ENCODE results near the gene MPG.

Gene MPG

GRCh38 chr16:69181-69580 lies 8.8 kb upstream of the MPG start:
- H3K4me3 ChIP-seq (ENCODE audit: low read depth, low read length), result no peak overlapping the region
- TF ChIP-seq, protein P1, sequence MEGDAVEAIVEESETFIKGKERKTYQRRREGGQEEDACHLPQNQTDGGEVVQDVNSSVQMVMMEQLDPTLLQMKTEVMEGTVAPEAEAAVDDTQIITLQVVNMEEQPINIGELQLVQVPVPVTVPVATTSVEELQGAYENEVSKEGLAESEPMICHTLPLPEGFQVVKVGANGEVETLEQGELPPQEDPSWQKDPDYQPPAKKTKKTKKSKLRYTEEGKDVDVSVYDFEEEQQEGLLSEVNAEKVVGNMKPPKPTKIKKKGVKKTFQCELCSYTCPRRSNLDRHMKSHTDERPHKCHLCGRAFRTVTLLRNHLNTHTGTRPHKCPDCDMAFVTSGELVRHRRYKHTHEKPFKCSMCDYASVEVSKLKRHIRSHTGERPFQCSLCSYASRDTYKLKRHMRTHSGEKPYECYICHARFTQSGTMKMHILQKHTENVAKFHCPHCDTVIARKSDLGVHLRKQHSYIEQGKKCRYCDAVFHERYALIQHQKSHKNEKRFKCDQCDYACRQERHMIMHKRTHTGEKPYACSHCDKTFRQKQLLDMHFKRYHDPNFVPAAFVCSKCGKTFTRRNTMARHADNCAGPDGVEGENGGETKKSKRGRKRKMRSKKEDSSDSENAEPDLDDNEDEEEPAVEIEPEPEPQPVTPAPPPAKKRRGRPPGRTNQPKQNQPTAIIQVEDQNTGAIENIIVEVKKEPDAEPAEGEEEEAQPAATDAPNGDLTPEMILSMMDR (IDR thresholded peaks at IDR 0.05; ENCODE audit: borderline replicate concordance, insufficient read depth, low read depth, low read length), result no peak

- no peak overlapping the region for H3K4me3 ChIP-seq (ENCODE audit: low read depth, low read length)
- TF ChIP-seq, protein P1 (IDR thresholded peaks at IDR 0.05; ENCODE audit: borderline replicate concordance, insufficient read depth, low read depth, low read length), result no peak
Measured at GRCh38 chr16:71210-71539, 6.8 kb upstream of the MPG start.

DNA sequence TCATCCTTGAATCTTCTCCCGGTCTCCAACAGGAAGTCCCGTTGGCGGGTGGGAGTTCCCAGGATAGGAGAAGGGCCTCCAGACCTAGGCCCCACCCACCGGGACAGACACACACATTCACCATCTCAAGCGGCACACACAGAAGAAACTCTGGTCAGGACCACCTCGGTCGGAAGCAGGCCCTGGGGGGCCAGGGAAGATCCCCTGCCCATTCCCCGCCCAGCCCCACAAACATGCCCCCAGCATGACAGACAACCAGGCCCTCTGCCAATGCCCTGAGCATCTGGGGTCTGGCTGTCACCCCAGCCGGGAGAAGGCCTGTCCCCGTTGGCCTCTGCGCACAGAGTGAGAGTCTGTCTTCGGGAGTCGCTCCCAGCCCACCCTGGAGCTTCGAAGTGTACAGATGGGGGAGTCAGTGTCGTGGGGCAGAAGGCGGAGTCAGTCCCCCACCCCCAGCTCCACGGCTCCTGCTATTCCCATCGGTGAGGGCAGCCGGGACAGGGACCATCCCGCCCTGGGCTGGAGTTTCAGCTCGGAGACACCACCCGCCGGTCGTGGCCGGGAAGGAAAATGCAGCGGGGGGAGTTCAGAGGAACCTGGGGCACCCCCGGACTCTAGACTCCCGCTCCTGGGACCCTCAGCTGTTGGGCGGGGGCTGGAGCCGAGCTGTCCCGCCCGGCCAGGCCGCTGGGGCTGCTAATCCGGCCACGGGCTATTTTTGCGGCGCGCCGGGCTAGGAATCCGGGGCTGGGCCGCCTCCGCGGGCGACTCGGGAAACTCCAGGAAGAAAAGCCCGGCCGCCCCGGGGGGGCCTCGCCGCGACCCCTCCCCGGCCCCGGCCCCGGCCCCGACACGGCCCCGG lies 6.3 kb upstream of the MPG start:
- no peak overlapping the region for H3K4me3 ChIP-seq (ENCODE audit: low read depth, low read length)
- TF ChIP-seq, protein P1 (IDR thresholded peaks at IDR 0.05; ENCODE audit: borderline replicate concordance, insufficient read depth, low read depth, low read length), result no peak

- H3K4me3 ChIP-seq (ENCODE audit: low read depth, low read length), result no peak within 1 kb of the TSS
Measured at GRCh38 chr16:72561-73548, 5.2 kb upstream of the MPG start, which contains the start of gene RHBDF1. TSS of gene RHBDF1 (minus strand) at chr16:72631. CDS start at chr16:65015, 7,616 bp downstream.

DNA sequence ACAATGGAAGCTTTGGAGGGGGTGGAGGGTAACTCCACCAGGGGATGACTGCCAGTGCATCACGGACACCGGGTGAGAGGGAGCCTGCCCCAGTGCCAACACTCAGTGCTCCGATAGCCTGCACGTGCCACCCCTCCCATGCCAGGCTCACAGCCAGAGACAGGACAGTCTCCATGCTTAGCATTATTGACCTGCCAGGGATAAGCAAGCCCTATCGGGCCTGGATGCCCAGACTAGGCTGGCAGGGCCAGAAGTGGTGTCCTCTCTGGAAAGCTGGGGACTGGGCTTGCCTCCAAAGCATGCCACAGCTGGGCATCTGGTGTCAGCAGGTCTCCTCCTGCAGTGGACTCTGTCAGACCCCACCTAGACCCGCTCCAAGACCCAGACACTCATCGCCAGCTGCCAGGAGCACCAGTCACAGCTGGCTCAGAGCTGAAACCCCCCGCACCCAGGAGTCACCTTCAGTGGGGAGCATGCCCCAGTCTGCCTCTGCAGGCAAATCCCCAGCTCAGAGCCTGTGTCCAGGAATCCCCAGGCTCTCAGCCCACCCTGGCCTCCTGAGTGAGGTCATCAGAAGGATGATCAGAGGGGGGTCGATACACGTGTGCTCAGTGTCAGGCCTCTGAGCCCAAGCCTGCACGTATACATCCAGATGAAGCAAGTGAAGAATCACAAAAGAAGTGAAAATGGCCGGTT lies 3.8 kb upstream of the MPG start:
- TF ChIP-seq, protein P1 (IDR thresholded peaks at IDR 0.05; ENCODE audit: borderline replicate concordance, insufficient read depth, low read depth, low read length), result no peak

More at GRCh38 chr16:72561-73548, 5.2 kb upstream of the MPG start, which contains the start of gene RHBDF1:
- TF ChIP-seq, protein P1 (IDR thresholded peaks at IDR 0.05; ENCODE audit: borderline replicate concordance, insufficient read depth, low read depth, low read length), result no peak

DNA sequence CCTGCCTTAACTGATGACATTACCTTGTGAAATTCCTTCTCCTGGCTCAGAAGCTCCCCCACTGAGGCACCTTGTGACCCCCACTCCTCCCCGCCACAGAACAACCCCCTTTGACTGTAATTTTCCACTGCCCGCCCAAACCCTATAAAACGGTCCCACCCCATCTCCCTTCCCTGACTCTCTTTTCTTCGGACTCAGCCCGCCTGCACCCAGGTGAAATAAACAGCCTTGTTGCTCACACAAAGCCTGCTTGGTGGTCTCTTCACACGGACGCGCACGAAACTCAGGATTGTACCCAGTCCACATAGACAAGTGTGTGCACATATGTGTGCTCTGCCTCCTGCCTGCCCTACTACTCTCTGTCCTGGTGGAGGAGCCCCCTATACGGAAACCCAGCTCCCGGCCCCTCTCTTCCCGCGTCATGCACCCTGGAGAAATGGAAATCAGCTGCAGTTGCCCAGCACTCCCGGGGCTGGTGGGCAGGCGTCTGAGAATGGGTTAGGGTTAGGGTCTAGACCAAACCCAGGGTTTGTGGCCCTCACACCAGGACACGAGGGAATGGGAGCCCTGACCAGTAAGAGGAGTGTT lies 3.2 kb upstream of the MPG start:
- no peak overlapping the region for H3K4me3 ChIP-seq (ENCODE audit: low read depth, low read length)
- TF ChIP-seq, protein P1 (IDR thresholded peaks at IDR 0.05; ENCODE audit: borderline replicate concordance, insufficient read depth, low read depth, low read length), result no peak

More for the DNA sequence above, 3.8 kb upstream of the MPG start:
- no peak overlapping the region for H3K4me3 ChIP-seq (ENCODE audit: low read depth, low read length)
